ENCODE results near the gene PIK3AP1.

DNA sequence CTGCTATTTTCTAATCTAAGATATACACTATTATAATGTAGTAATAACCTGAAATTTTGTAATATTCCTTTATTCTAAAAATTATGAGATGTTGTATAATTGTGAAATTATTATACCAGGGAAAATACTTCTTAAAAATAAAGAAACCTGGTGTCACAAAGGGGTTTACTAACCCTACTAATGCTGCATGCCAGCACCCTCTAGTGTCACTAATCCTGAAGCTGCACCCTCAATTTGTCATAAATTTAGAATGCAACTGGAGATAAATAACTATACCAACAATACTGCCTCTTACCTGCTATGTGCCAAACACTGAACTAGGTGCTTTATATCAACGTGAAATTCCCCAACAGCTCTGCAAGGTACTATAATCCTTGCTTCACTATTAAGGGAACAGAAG, 164.3 kb downstream of the PIK3AP1 start:
- TF ChIP-seq, protein P1, sequence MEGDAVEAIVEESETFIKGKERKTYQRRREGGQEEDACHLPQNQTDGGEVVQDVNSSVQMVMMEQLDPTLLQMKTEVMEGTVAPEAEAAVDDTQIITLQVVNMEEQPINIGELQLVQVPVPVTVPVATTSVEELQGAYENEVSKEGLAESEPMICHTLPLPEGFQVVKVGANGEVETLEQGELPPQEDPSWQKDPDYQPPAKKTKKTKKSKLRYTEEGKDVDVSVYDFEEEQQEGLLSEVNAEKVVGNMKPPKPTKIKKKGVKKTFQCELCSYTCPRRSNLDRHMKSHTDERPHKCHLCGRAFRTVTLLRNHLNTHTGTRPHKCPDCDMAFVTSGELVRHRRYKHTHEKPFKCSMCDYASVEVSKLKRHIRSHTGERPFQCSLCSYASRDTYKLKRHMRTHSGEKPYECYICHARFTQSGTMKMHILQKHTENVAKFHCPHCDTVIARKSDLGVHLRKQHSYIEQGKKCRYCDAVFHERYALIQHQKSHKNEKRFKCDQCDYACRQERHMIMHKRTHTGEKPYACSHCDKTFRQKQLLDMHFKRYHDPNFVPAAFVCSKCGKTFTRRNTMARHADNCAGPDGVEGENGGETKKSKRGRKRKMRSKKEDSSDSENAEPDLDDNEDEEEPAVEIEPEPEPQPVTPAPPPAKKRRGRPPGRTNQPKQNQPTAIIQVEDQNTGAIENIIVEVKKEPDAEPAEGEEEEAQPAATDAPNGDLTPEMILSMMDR (IDR thresholded peaks at IDR 0.05), result peak in 1 of 4 experiments; percentile 33
- no peak for TF ChIP-seq POLR2AphosphoS5 (IDR thresholded peaks at IDR 0.05)
